GM12865 (cell line): ENCODE results near the gene ADGRL2.
"Not testable (repeated sequence)": the region's sequence is repeated elsewhere in the genome, so short reads cannot be mapped to it uniquely, and the experiment has no call there.

Experiments used
- DNase-seq: peaks from one replicate; pipeline ENCODE4 v3.0.0; 2010; ENCODE audit warnings: low read depth
- H3K4me3 ChIP-seq: 2 replicates; pipeline ENCODE4 v1.5.1; 2011; ENCODE audit warnings: mild to moderate bottlenecking, low read depth, low read length, control low read depth
- TF ChIP-seq, protein P1 (sequence below): IDR thresholded peaks from 2 replicates; pipeline ENCODE4 v1.5.1; 2011; ENCODE audit warnings: low read length, control low read depth, low read depth, inconsistent platforms; ENCODE audit not compliant: insufficient read depth; ENCODE audit errors: missing control alignments

ADGRL2 gene

DNA sequence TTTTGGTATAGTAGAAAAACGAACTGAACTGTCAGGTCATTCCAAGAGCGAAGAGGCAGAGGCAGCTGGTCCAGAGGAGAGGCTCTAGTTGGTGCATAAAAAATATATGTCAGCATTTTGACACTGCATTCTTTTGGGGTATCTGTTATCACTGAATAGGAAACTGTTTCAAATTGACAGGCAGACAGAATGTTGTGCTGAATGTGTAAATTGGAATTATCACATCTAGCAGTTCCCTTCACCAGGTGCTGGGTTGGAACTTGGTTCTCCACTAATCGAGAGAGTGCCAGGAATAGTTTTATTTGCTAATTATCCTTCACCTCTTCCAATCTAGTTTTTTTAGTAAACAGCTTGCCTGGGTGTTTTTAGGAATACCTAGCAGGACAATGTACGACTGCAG, 52.2 kb downstream of the ADGRL2 start:
- H3K4me3 ChIP-seq = no peak overlapping the region
- TF ChIP-seq, protein P1, sequence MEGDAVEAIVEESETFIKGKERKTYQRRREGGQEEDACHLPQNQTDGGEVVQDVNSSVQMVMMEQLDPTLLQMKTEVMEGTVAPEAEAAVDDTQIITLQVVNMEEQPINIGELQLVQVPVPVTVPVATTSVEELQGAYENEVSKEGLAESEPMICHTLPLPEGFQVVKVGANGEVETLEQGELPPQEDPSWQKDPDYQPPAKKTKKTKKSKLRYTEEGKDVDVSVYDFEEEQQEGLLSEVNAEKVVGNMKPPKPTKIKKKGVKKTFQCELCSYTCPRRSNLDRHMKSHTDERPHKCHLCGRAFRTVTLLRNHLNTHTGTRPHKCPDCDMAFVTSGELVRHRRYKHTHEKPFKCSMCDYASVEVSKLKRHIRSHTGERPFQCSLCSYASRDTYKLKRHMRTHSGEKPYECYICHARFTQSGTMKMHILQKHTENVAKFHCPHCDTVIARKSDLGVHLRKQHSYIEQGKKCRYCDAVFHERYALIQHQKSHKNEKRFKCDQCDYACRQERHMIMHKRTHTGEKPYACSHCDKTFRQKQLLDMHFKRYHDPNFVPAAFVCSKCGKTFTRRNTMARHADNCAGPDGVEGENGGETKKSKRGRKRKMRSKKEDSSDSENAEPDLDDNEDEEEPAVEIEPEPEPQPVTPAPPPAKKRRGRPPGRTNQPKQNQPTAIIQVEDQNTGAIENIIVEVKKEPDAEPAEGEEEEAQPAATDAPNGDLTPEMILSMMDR = no peak
- DNase-seq = no peak

DNA sequence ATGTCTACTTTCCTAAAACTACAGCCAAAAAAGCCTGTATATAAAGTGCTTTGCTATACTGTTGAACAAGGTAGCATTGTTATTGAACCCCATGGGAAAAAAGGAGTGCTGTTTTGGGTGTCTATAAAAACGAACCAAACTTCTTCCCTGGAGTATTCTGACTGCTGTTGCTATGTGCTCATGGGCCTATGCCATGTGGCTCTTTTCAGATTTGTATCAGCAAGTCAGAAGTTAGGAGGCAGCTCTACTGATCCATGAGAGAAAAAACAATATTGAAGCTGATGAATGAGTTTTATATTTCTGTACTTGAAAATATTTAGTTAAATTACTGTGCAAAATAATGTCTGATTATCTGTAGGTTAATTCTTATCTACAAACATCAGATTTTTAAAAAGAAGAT, 66.5 kb downstream of the ADGRL2 start:
- TF ChIP-seq, protein P1 = no peak
- no peak for DNase-seq
- no peak overlapping the region for H3K4me3 ChIP-seq

DNA sequence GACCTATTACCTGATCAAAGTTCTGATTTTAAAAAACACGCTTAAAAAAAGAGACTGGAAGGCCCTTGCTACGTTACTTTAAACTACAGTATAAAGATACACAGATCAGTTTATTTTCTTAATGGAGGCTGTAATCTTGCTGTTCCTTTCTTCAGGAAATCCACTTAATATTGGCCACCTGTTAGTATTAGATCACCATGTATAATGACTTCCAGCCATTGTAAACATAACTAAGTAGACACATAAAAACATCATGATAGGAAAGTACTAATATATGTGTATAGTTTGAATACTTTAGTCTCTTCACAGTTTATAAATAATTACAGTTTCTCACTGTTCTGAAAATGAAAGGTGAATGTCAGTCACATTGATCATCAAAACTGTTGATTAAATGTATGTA, 68.6 kb downstream of the ADGRL2 start:
- H3K4me3 ChIP-seq = no peak overlapping the region
- TF ChIP-seq, protein P1 = no peak
- no peak for DNase-seq

DNA sequence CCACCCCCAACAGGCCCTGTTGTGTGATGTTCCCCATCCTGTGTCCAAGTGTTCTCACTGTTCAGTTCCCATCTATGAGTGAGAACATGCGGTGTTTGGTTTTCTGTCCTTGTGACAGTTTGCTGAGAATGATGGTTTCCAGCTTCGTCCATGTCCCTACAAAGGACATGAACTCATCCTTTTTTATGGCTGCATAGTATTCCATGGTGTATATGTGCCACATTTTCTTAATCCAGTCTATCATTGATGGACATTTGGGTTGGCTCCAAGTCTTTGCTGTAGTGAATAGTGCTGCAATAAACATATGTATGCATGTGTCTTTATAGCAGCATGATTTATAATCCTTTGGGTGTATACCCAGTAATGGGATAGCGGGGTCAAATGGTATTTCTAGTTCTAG, 70.4 kb downstream of the ADGRL2 start:
- DNase-seq, H3K4me3 ChIP-seq: not testable (repeated sequence)

DNA sequence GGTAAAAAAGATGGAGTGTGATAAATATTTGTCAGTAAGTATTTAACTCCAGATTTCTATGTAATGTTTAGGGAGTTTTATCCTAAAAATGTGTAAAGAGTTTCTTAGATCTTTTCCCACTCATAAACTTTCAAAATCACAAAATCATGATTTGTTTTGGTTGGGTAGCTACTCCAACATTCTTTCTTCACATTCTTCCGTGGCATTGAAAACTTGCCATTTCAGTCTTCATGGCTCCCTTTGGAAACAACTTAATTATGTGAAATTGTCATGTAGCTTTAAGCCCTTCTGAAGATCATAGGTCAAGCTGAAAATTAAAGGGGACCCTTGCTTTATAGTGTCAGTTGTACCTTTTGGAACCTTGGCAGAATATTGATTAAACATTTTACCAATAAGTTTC, 73.2 kb downstream of the ADGRL2 start:
- H3K4me3 ChIP-seq = no peak overlapping the region
- TF ChIP-seq, protein P1 = no peak
- no peak for DNase-seq

DNA sequence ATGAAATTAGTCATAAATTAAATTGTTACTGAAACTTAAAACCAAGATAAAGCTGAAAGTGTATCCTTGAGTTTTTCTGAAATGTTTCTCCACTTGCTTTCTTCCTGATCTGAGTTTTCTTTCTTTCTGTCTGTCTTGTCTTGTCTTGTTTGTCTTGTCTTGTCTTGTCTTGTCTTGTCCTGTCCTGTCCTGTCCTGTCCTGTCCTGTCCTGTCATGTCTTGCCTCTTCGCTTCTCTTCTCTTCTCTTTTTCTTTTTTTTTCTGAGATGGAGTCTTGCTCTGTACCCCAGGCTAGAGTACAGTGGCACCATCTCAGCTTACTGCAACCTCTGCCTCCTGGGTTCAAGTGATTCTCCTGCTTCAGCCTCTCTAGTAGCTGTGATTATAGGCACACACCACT, 73.7 kb downstream of the ADGRL2 start:
- DNase-seq = no peak
- TF ChIP-seq, protein P1 = no peak

DNA sequence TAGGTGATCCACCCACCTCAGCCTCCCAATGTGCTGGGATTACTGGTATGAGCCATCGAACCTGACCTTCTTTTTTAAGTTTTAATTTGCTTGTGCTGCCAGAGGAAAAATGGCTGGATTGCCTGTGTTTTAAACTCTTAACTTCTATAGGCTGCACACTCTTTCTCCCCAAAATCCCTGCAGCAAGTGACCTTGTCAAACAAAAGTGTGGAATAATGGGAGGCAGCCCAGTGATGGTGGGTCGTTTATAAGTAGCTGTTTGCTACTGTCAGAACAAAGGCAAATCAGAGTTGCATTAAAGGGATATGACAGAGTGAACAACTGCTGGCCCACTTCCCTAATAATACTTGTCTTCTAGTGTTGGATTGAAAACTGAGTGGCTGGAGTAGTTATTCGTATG, 74.2 kb downstream of the ADGRL2 start:
- TF ChIP-seq, protein P1 = no peak
- no peak overlapping the region for H3K4me3 ChIP-seq
- no peak for DNase-seq

More for the DNA sequence above, 73.7 kb downstream of the ADGRL2 start:
- H3K4me3 ChIP-seq = no peak overlapping the region
